GM06990 (cell line): ENCODE data around the gene CSTF2T.

ENCODE experiments used
- DNase-seq: peaks from one replicate; pipeline ENCODE4 v3.0.0-alpha.2; 2011; ENCODE audit not compliant: insufficient read length; ENCODE audit errors: extremely low read depth
- H3K27me3 ChIP-seq: replicated peaks from 2 replicates; pipeline ENCODE4 v1.6.0; 2011; ENCODE audit warnings: low read length; ENCODE audit not compliant: control insufficient read depth, insufficient read depth
- H3K36me3 ChIP-seq: 2 replicates; pipeline ENCODE4 v1.5.1; 2011; ENCODE audit warnings: low read length; ENCODE audit not compliant: control insufficient read depth, insufficient read depth
- H3K4me3 ChIP-seq: replicated peaks from 2 replicates; pipeline ENCODE4 v1.5.1; 2011; ENCODE audit warnings: low read depth, mild to moderate bottlenecking, control low read depth, low read length
- CTCF ChIP-seq: IDR thresholded peaks from 2 replicates; pipeline ENCODE4 v1.5.1; 2011; ENCODE audit warnings: low read length, control low read depth, mild to moderate bottlenecking, inconsistent platforms; ENCODE audit not compliant: insufficient read depth, poor library complexity, severe bottlenecking

The CSTF2T gene

DNA sequence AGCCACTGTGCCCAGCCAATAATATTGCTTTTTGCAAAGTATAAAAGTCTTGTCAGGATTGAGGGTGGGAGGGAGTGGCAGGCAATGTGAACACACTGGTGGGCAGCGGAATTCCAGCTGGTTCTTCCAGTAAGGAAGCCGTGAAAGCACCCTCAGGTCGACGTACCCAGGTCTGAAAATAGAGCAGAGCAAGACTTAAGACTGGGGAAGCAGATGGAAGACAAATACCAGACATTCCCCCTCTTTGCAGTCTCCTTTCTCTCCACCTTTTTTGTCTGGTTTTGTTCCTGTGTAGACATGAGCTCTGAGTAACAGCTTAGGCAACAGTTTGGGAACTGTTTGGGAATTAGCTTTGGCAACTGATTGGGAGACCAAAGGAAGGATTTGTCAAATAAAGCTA lies 17.6 kb upstream of the CSTF2T start:
- H3K4me3 ChIP-seq = no peak overlapping the region
- TF ChIP-seq CTCF = no peak
- H3K27me3 ChIP-seq = no peaks in the 10 kb centered on the region
- no peaks in the 10 kb centered on the region for H3K36me3 ChIP-seq
- no peak for DNase-seq

GRCh38 chr10:51711519-51711891 lies 12.1 kb upstream of the CSTF2T start:
- no peak for DNase-seq
- H3K36me3 ChIP-seq = no peaks in the 10 kb centered on the region
- H3K27me3 ChIP-seq = no peaks in the 10 kb centered on the region
- no peak for TF ChIP-seq CTCF
- H3K4me3 ChIP-seq = no peak overlapping the region

DNA sequence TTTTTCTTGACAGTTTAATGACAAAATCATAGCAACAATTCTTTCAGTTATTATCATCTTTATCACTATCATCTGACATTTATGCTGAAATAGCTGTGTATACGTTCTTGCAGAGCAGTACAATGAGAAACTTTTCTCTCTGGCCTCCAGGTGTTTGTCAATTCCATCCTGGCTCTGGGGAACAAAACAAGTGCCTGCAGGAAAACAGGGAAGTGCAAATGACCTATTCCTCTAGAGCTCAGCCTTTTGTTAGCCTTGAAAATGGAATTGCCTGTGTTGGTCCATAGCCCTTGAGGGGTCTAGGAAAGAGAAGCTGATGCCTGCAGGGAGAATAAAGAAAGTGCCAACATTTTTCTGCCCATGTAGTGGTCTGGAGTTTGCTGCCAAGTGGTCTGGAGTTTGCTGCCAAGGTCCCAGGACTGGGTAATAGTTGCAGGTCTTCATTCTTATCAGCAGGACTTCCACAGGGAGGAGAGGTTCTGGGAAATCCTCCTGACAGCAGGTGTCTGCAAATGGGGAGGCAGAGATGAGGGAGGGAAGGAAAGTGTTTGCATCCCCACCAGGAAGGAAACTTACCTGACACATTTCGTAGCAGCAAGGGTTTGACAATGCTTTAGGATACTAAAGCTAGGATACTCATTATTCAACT lies 10.1 kb upstream of the CSTF2T start:
- DNase-seq = no peak
- Histone ChIP-seq H3K4me3 (no peak overlapping the region), H3K36me3 (no peaks in the 10 kb centered on the region), H3K27me3 (no peaks in the 10 kb centered on the region)
- no peak for TF ChIP-seq CTCF

DNA sequence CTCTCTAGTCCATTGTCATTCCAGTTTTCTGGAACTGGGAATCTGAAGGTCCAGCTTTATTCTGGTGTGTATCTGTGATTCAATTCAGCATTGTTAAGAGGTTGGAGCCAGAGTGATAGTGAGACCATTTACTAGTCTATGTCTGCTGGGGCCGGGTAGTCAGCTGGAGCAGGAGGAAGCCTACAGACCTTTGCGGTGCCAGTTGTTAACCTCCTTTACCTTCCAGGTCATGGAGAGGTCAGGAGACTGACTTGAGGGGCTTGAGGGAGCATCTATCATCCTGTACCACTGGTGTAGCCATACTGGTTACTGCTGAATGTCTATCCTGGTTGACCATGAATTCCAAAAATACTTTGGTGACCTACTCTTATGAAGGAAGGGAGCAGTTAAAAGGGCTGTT lies 9.2 kb upstream of the CSTF2T start:
- Histone ChIP-seq H3K36me3 (no peaks in the 10 kb centered on the region), H3K4me3 (no peak overlapping the region), H3K27me3 (no peaks in the 10 kb centered on the region)
- no peak for DNase-seq
- TF ChIP-seq CTCF = no peak

- no peaks in the 10 kb centered on the region for H3K27me3 ChIP-seq
- no peak for DNase-seq
- TF ChIP-seq CTCF = no peak
- H3K36me3 ChIP-seq = no peaks in the 10 kb centered on the region
- H3K4me3 ChIP-seq = no peak overlapping the region
Observed at GRCh38 chr10:51707821-51708424, 8.5 kb upstream of the CSTF2T start.
